Fibroblast of lung (primary cell): Measurements from ENCODE around the gene SLC7A6OS. TPM values are rescaled to one million over a fixed set of nuclear protein-coding genes. Genes with fewer than 3 reads are reported as not detected.
A peak's percentile ranks its signal among the peaks of the same experiment; 100 is the strongest.

Source experiments
- DNase-seq, 2 donors: peaks; one replicate each; pipeline versions ENCODE4 v3.0.0 to v3.0.0-alpha.2; 2010; ENCODE audit warnings: low read depth in 2 of 2
- H2AFZ ChIP-seq: 2 replicates; pipeline ENCODE4 v1.5.1; 2012; ENCODE audit warnings: low read length, control low read depth, inconsistent platforms
- H3K27ac ChIP-seq: 2 replicates; pipeline ENCODE4 v1.5.1; 2011; ENCODE audit warnings: low read length, control low read depth; ENCODE audit not compliant: insufficient read depth
- H3K27me3 ChIP-seq: 2 replicates; pipeline ENCODE4 v1.5.1; 2011; ENCODE audit warnings: mild to moderate bottlenecking, low read length; ENCODE audit not compliant: control insufficient read depth, insufficient read depth
- H3K36me3 ChIP-seq: 2 replicates; pipeline ENCODE4 v1.5.1; 2011; ENCODE audit warnings: low read length; ENCODE audit not compliant: control insufficient read depth, insufficient read depth
- H3K4me1 ChIP-seq: 2 replicates; pipeline ENCODE4 v1.5.1; 2011; ENCODE audit warnings: low read length; ENCODE audit not compliant: control insufficient read depth, insufficient read depth; ENCODE audit errors: extremely low read depth
- H3K4me2 ChIP-seq: 2 replicates; pipeline ENCODE4 v1.5.1; 2011; ENCODE audit warnings: low read length, control low read depth; ENCODE audit not compliant: insufficient read depth; ENCODE audit errors: extremely low read depth
- H3K4me3 ChIP-seq, 4 experiments: fragments of 200-600 bp in 1 of 4; sonication (generic) in 1 of 4; replicated peaks in 1 of 4; 2 replicates each; pipeline ENCODE4 v1.5.1; 2011 to 2016; ENCODE audit warnings: low read length in 4 of 4, low read depth in 3 of 4, mild to moderate bottlenecking in 3 of 4, control low read depth in 2 of 4, inconsistent platforms in 1 of 4, mixed read lengths in 1 of 4; ENCODE audit not compliant: insufficient read depth in 1 of 4; ENCODE audit errors: control extremely low read depth in 1 of 4
- H3K79me2 ChIP-seq: 2 replicates; pipeline ENCODE4 v1.5.1; 2012; ENCODE audit warnings: mild to moderate bottlenecking, low read length, inconsistent platforms; ENCODE audit not compliant: control insufficient read depth, insufficient read depth
- H3K9ac ChIP-seq: 2 replicates; pipeline ENCODE4 v1.5.1; 2011; ENCODE audit warnings: mild to moderate bottlenecking, low read length, control low read depth; ENCODE audit not compliant: insufficient read depth
- H3K9me3 ChIP-seq: 2 replicates; pipeline ENCODE4 v1.5.1; 2012; ENCODE audit warnings: low read depth, low read length; ENCODE audit not compliant: control insufficient read depth, insufficient read depth
- H4K20me1 ChIP-seq: 2 replicates; pipeline ENCODE4 v1.5.1; 2011; ENCODE audit warnings: low read length; ENCODE audit not compliant: control insufficient read depth, insufficient read depth; ENCODE audit errors: extremely low read depth
- EZH2 ChIP-seq: IDR thresholded peaks from 2 replicates; pipeline ENCODE4 v1.5.1; 2012; ENCODE audit warnings: low read length, control low read depth, mild to moderate bottlenecking; ENCODE audit errors: missing control alignments
- polyA plus RNA-seq, 2 donors: library from polyadenylated mRNA; depleted of rRNA in 1 of 2; stranded (reverse) in 1 of 2; unstranded in 1 of 2; fragments of >200 nt; gene quantifications; 2 replicates each; pipeline ENCODE4 v1.2.1, GENCODE V29; 2011 to 2012; ENCODE audit warnings: missing spikeins in 1 of 2
- total RNA-seq: library from RNA; depleted of rRNA; stranded (reverse); fragments of >200 nt; gene quantifications from 2 replicates; pipeline ENCODE4 v1.2.1, GENCODE V29; 2014
- TF ChIP-seq, protein P1 (sequence below), 2 donors: IDR thresholded peaks in 1 of 2; conservative IDR thresholded peaks in 1 of 2; 1 replicate in 1 of 2; 2 replicates in 1 of 2; pipeline ENCODE4 v1.5.1; 2011 to 2012; ENCODE audit warnings: low read length in 2 of 2, control low read depth in 1 of 2, inconsistent platforms in 1 of 2, low read depth in 1 of 2, mild to moderate bottlenecking in 1 of 2

The SLC7A6OS gene
- total and polyA plus RNA-seq, 2 donors (not counting 1 experiment from before 2014, with no cell fraction given): 8.7 to 19.5 TPM

DNA sequence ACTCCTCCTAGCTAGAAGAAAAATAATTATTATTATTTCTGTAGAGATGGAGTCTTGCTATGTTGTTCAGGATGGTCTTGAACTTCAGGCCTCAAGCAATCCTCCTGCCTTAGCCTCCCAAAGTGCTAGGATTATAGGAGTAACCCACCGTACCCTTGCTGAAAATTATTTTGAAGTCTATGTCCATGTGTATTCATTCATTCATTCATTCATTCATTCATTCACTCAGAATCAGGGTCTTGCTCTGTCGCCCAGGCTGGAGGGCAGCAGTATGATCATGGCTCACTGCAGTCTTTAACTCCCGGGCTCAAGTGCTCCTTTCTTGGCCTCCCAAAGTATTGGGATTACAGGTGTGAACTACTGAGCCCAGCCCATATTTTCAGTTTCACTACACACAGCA is 4.1 kb downstream of the SLC7A6OS start:
- no peaks in the 10 kb centered on the region for H4K20me1 ChIP-seq
- H3K27ac ChIP-seq: no peak overlapping the region
- no peaks in the 10 kb centered on the region for H3K9me3 ChIP-seq
- H3K27me3 ChIP-seq: no peaks in the 10 kb centered on the region
- H3K36me3 ChIP-seq: peaks cover 13% of the 10 kb centered on the region
- peaks cover 5% of the 10 kb centered on the region for H3K4me1 ChIP-seq
- DNase-seq: no peak
- H3K79me2 ChIP-seq: peaks cover 29% of the 10 kb centered on the region
- H3K9ac ChIP-seq: no peak overlapping the region
- no peak overlapping the region for H2AFZ ChIP-seq
- TF ChIP-seq, protein P1, sequence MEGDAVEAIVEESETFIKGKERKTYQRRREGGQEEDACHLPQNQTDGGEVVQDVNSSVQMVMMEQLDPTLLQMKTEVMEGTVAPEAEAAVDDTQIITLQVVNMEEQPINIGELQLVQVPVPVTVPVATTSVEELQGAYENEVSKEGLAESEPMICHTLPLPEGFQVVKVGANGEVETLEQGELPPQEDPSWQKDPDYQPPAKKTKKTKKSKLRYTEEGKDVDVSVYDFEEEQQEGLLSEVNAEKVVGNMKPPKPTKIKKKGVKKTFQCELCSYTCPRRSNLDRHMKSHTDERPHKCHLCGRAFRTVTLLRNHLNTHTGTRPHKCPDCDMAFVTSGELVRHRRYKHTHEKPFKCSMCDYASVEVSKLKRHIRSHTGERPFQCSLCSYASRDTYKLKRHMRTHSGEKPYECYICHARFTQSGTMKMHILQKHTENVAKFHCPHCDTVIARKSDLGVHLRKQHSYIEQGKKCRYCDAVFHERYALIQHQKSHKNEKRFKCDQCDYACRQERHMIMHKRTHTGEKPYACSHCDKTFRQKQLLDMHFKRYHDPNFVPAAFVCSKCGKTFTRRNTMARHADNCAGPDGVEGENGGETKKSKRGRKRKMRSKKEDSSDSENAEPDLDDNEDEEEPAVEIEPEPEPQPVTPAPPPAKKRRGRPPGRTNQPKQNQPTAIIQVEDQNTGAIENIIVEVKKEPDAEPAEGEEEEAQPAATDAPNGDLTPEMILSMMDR (conservative IDR thresholded peaks at IDR 0.05 in 1 of 2, IDR thresholded peaks at IDR 0.05 in 1 of 2; ENCODE audit: low read depth in 1 of 2, low read length in 2 of 2): no peak
- TF ChIP-seq EZH2: no peak
- no peak overlapping the region for H3K4me2 ChIP-seq
- H3K4me3 ChIP-seq: no peak overlapping the region

DNA sequence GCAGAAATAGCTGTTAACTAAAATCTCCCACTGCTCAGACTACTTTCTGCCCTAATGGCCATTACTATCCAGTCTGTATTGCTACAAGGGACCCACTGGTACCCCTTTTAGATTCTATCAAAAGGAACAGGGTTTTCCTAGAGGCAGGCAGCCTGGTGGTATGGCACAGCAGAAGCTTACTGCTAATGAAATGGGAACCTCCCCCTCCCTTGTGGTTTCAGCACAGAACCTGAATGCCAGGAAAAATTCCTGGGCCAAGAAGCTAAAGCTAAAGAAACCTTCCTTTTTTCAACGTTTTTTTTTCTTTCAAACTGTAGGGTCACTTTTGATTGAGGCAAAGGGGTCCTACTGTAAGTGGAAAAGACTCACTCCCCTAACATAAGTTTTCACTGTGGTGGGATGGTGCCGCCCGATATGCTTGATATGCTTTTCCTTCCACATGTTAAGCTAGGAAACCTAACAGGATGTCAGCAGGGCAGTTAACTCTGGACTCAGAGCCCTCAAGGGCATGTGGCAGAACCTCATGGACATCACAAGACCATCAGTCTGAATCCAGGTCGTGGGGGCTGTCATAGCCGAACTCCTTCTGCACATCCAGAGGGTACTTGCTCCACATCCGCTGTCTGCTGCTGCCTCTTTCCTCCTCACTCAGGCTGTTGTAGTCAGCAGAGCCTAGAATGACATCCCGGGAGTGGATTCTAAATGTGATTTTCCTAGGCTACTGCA is 9.8 kb downstream of the SLC7A6OS start:
- Histone ChIP-seq H4K20me1 (no peaks in the 10 kb centered on the region), H3K4me1 (peaks cover 17% of the 10 kb centered on the region), H3K27ac (no peak overlapping the region), H3K36me3 (peaks cover 27% of the 10 kb centered on the region), H3K9ac (no peak overlapping the region), H3K27me3 (no peaks in the 10 kb centered on the region), H3K79me2 (no peaks in the 10 kb centered on the region), H3K9me3 (no peaks in the 10 kb centered on the region), H3K4me3 (no peak overlapping the region), H3K4me2 (no peak overlapping the region), H2AFZ (no peak overlapping the region)
- TF ChIP-seq EZH2: no peak
- peak in 1 of 2 donors; percentile 43 for DNase-seq

GRCh38 chr16:68299571-68300453 is 10.9 kb downstream of the SLC7A6OS start:
- H3K27ac ChIP-seq: peak overlapping the region; percentile 30
- DNase-seq: no peak

More at GRCh38 chr16:68299571-68300453, 10.9 kb downstream of the SLC7A6OS start:
- no peaks in the 10 kb centered on the region for H3K9me3 ChIP-seq
- no peaks in the 10 kb centered on the region for H4K20me1 ChIP-seq
- H3K36me3 ChIP-seq: peaks cover 29% of the 10 kb centered on the region
- peaks cover 17% of the 10 kb centered on the region for H3K4me1 ChIP-seq
- H2AFZ ChIP-seq: no peak overlapping the region
- no peak overlapping the region for H3K4me2 ChIP-seq
- no peak overlapping the region for H3K4me3 ChIP-seq
- H3K9ac ChIP-seq: no peak overlapping the region
- no peaks in the 10 kb centered on the region for H3K79me2 ChIP-seq
- TF ChIP-seq, protein P1 (conservative IDR thresholded peaks at IDR 0.05 in 1 of 2, IDR thresholded peaks at IDR 0.05 in 1 of 2; ENCODE audit: low read depth in 1 of 2, low read length in 2 of 2): no peak
- no peak for TF ChIP-seq EZH2
- H3K27me3 ChIP-seq: no peaks in the 10 kb centered on the region
